Hepatocyte (in vitro differentiated cells): ENCODE measurements around the gene TMEM131.

Experiments used
- EZH2 ChIP-seq: fragments of 200-600 bp; sonication (generic); IDR thresholded peaks from 2 replicates; pipeline ENCODE4 v1.6.1; 2016; ENCODE audit warnings: antibody characterized with exemption, mild to moderate bottlenecking, borderline replicate concordance
- EZH2phosphoT487 ChIP-seq: fragments of 200-600 bp; sonication (generic); IDR thresholded peaks from one replicate; pipeline ENCODE4 v1.6.1; 2018; ENCODE audit warnings: antibody characterized with exemption, mild to moderate bottlenecking, low read depth, moderate library complexity; ENCODE audit not compliant: unreplicated experiment, severe bottlenecking
- TF ChIP-seq, protein P1 (sequence below): fragments of 200-600 bp; sonication (generic); IDR thresholded peaks from 2 replicates; pipeline ENCODE4 v1.5.1; 2016; ENCODE audit warnings: antibody characterized with exemption, mild to moderate bottlenecking; ENCODE audit not compliant: poor library complexity

DNA sequence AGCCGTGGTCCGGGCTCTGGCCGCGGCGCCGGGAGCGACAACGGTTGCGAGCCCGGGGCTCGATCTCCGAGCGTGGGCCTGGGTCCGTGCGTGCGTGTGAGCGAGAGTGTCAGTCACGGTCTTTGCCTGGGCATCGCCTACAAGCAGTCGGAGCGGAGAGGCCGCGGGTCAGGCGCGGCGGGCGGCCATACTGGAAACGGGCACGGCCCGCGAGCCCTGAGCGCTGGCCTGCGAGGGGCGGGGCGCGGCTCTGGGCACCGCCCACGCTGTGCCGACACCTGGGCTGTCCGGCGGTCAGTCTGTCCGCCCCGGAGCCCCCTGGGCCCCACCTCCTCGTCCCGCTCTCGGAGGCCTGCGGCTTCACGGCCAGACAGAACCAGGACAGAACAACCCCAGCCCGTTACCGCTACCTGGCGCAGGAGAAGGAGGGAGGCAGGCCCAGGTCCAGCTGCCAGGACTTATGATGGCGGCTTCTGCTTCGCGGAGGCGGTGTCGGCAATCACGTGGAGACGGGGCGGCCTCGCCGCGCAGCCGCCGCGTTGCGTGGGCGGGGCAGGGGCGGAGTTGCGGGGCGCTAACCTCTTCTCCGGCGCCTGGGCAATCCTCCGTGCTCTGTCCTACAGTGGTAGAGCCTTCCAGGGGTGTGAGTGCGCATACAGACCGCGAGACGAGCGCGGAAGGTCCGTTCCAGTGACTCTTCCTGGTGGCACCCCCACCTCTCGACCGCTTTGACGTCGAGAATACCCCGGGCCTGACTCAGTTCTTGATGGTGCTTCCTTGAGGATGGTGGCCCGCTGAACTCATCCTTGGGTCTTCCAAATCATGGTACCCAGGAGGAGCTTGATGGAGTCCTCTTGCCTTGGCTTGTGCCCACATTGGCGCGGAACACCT lies at the start of gene TMEM131:
- TF ChIP-seq, protein P1, sequence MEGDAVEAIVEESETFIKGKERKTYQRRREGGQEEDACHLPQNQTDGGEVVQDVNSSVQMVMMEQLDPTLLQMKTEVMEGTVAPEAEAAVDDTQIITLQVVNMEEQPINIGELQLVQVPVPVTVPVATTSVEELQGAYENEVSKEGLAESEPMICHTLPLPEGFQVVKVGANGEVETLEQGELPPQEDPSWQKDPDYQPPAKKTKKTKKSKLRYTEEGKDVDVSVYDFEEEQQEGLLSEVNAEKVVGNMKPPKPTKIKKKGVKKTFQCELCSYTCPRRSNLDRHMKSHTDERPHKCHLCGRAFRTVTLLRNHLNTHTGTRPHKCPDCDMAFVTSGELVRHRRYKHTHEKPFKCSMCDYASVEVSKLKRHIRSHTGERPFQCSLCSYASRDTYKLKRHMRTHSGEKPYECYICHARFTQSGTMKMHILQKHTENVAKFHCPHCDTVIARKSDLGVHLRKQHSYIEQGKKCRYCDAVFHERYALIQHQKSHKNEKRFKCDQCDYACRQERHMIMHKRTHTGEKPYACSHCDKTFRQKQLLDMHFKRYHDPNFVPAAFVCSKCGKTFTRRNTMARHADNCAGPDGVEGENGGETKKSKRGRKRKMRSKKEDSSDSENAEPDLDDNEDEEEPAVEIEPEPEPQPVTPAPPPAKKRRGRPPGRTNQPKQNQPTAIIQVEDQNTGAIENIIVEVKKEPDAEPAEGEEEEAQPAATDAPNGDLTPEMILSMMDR: no peak
- TF ChIP-seq EZH2phosphoT487 (no peak), EZH2 (no peak)
